Natural killer cell (primary cell): ENCODE data around the gene GABBR2. TPM values are rescaled to one million over a fixed set of nuclear protein-coding genes. Genes with fewer than 3 reads are reported as not detected.

Experiments used
- ATAC-seq, 3 donors: fragments of 150-1000 bp in 2 of 3; fragments of 200-7000 bp in 1 of 3; cut with Tn5 transposase; 1 replicate in 1 of 3; 2 replicates in 2 of 3; pipeline ENCODE4 v1.10.0; 2021; ENCODE audit warnings: mild to moderate bottlenecking in 2 of 3, moderate library complexity in 2 of 3
- DNase-seq, 2 donors: peaks; one replicate each; pipeline versions ENCODE4 v3.0.0 to v3.0.0-alpha.2; 2013 to 2021; ENCODE audit warnings: mixed read lengths in 1 of 2
- H3K27ac ChIP-seq: one replicate; pipeline ENCODE4 v1.5.1; 2013; ENCODE audit warnings: mild to moderate bottlenecking, low read length
- H3K27me3 ChIP-seq: one replicate; pipeline ENCODE4 v1.6.1; 2013; ENCODE audit warnings: low read length; ENCODE audit not compliant: control insufficient read depth, insufficient read depth
- H3K36me3 ChIP-seq: one replicate; pipeline ENCODE4 v1.6.1; 2013; ENCODE audit warnings: low read length; ENCODE audit not compliant: control insufficient read depth, insufficient read depth
- H3K4me1 ChIP-seq: one replicate; pipeline ENCODE4 v1.6.1; 2013; ENCODE audit warnings: low read length; ENCODE audit not compliant: control insufficient read depth, insufficient read depth
- H3K4me3 ChIP-seq: one replicate; pipeline ENCODE4 v1.5.1; 2013; ENCODE audit warnings: low read length
- H3K9me3 ChIP-seq: one replicate; pipeline ENCODE4 v1.6.1; 2013; ENCODE audit warnings: low read length; ENCODE audit not compliant: control insufficient read depth, insufficient read depth
- H3K27ac Mint-ChIP-seq, 2 donors: one replicate each; pipeline ENCODE4 v1.8.0; 2022; ENCODE audit warnings: mild to moderate bottlenecking in 2 of 2, mixed read lengths in 2 of 2, moderate library complexity in 1 of 2
- H3K27me3 Mint-ChIP-seq, 2 donors: one replicate each; pipeline ENCODE4 v1.8.0; 2022; ENCODE audit warnings: low read depth in 2 of 2, mixed read lengths in 2 of 2
- H3K36me3 Mint-ChIP-seq: one replicate; pipeline ENCODE4 v1.8.0; 2022; ENCODE audit warnings: mixed read lengths
- H3K4me1 Mint-ChIP-seq, 2 donors: one replicate each; pipeline ENCODE4 v1.8.0; 2022; ENCODE audit warnings: mixed read lengths in 2 of 2
- H3K4me3 Mint-ChIP-seq: one replicate; pipeline ENCODE4 v1.8.0; 2022; ENCODE audit warnings: mild to moderate bottlenecking, moderate library complexity, mixed read lengths
- H3K9me3 Mint-ChIP-seq, 2 donors: one replicate each; pipeline ENCODE4 v1.8.0; 2022; ENCODE audit warnings: mixed read lengths in 2 of 2
- CTCF ChIP-seq: fragments of 200-600 bp; IDR thresholded peaks from one replicate; pipeline ENCODE4 v1.8.0; 2022; ENCODE audit warnings: antibody characterized with exemption
- WGBS: methylation state at CpG from one replicate; pipeline ENCODE4 v1.1.7; 2013; ENCODE audit warnings: missing lambda C conversion rate; ENCODE audit not compliant: insufficient coverage; 5-methylcytosine and 5-hydroxymethylcytosine counted together
- intact Hi-C: fragments of 100-400 bp; cut with micrococcal nuclease; formaldehyde crosslinking; loops from one replicate; pipeline ENCODE4 v1.14.2; 2022
- total RNA-seq, 4 donors: library from RNA; stranded (reverse); fragments of 120-200 nt in 1 of 4; gene quantifications; one replicate each; pipeline versions ENCODE4 v1.2.3 to v1.2.4, GENCODE V29; 2013 to 2022

The GABBR2 gene
- total RNA-seq, 3 donors from 2014 or later (not counting 1 experiment from before 2014, with no cell fraction given) = not detected

GRCh38 chr9:98370300-98370975, 338.3 kb downstream of the GABBR2 start:
- TF ChIP-seq CTCF = no peak
- Mint-ChIP-seq H3K36me3 (peaks cover 1% of the 10 kb centered on the region), H3K9me3 (peaks cover 2 to 6% of the 10 kb centered on the region in 2 donors), H3K27me3 (peaks cover 6% of the 10 kb centered on the region in 2 donors), H3K4me1 (no peaks in the 10 kb centered on the region), H3K27ac (no peak overlapping the region), H3K4me3 (no peak overlapping the region)
- DNase-seq (no peak), ATAC-seq (no peak)
- H3K36me3 ChIP-seq = no peaks in the 10 kb centered on the region
- peaks cover 2% of the 10 kb centered on the region for H3K4me1 ChIP-seq
- no peak overlapping the region for H3K4me3 ChIP-seq
- 95% methylated on average over 7 of the region's 9 CpGs for WGBS
- H3K9me3 ChIP-seq = peaks cover 5% of the 10 kb centered on the region
- H3K27me3 ChIP-seq = no peaks in the 10 kb centered on the region
- intact Hi-C loops = no loop called here
- no peak overlapping the region for H3K27ac ChIP-seq

DNA sequence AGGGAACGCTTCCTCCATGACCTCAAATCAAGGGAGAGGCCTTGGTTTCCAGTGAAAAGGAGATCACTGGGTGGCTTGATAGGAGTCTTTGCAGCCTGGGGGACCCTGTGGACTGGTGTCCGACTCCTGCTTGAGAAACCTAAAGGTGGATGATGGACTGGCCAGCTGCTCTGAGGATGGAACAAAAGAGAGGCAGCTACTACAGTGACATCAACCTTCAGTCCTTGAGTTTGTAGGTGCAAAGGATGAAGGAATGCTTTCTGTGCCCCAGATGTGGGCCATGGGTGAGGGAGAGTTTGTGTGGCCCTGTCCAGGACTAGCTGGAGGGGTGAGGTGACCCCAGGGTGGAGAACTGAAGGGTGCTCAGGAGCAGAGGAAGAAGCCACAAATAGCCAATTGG, 338.8 kb downstream of the GABBR2 start:
- DNase-seq (no peak), ATAC-seq (no peak)
- no peak overlapping the region for H3K27ac Mint-ChIP-seq
- H3K4me3 Mint-ChIP-seq = no peak overlapping the region
- H3K4me1 ChIP-seq = no peaks in the 10 kb centered on the region
- peaks cover 6 to 10% of the 10 kb centered on the region in 2 donors for H3K9me3 Mint-ChIP-seq
- TF ChIP-seq CTCF = no peak
- H3K36me3 Mint-ChIP-seq = peaks cover 7% of the 10 kb centered on the region
- intact Hi-C loops = no loop called here
- H3K4me3 ChIP-seq = no peak overlapping the region
- peaks cover 10% of the 10 kb centered on the region for H3K9me3 ChIP-seq
- H3K27me3 ChIP-seq = no peaks in the 10 kb centered on the region
- no peaks in the 10 kb centered on the region for H3K36me3 ChIP-seq
- no peaks in the 10 kb centered on the region for H3K4me1 Mint-ChIP-seq
- no peak overlapping the region for H3K27ac ChIP-seq
- WGBS = 91% methylated on average over 2 of the region's 2 CpGs
- peaks cover 6% of the 10 kb centered on the region in 2 donors for H3K27me3 Mint-ChIP-seq

GRCh38 chr9:98369471-98369870, 339.3 kb downstream of the GABBR2 start:
- TF ChIP-seq CTCF = no peak
- no peaks in the 10 kb centered on the region for H3K4me1 ChIP-seq
- peaks cover 6 to 10% of the 10 kb centered on the region in 2 donors for H3K9me3 Mint-ChIP-seq
- H3K4me3 Mint-ChIP-seq = no peak overlapping the region
- no peak overlapping the region for H3K27ac ChIP-seq
- peaks cover 6% of the 10 kb centered on the region in 2 donors for H3K27me3 Mint-ChIP-seq
- intact Hi-C loops = no loop called here
- H3K36me3 ChIP-seq = no peaks in the 10 kb centered on the region
- DNase-seq = no peak
- ATAC-seq = no peak
- H3K27ac Mint-ChIP-seq = no peak overlapping the region
- no peaks in the 10 kb centered on the region for H3K27me3 ChIP-seq
- peaks cover 9% of the 10 kb centered on the region for H3K36me3 Mint-ChIP-seq
- peaks cover 14% of the 10 kb centered on the region for H3K9me3 ChIP-seq
- H3K4me3 ChIP-seq = no peak overlapping the region
- H3K4me1 Mint-ChIP-seq = no peaks in the 10 kb centered on the region
- WGBS = 85% methylated on average over 2 of the region's 2 CpGs

GRCh38 chr9:98369066-98369425, 339.7 kb downstream of the GABBR2 start:
- no peak overlapping the region for H3K4me3 Mint-ChIP-seq
- no peaks in the 10 kb centered on the region for H3K4me1 ChIP-seq
- no peak overlapping the region for H3K4me3 ChIP-seq
- H3K9me3 Mint-ChIP-seq = peaks cover 6 to 10% of the 10 kb centered on the region in 2 donors
- 90% methylated on average over 6 of the region's 6 CpGs for WGBS
- DNase-seq (no peak), ATAC-seq (no peak)
- no peak for TF ChIP-seq CTCF
- peaks cover 15% of the 10 kb centered on the region for H3K9me3 ChIP-seq
- intact Hi-C loops = no loop called here
- peaks cover 6% of the 10 kb centered on the region in 2 donors for H3K27me3 Mint-ChIP-seq
- no peak overlapping the region for H3K27ac ChIP-seq
- H3K27me3 ChIP-seq = no peaks in the 10 kb centered on the region
- no peaks in the 10 kb centered on the region for H3K36me3 ChIP-seq
- H3K27ac Mint-ChIP-seq = no peak overlapping the region
- no peaks in the 10 kb centered on the region for H3K4me1 Mint-ChIP-seq
- H3K36me3 Mint-ChIP-seq = peaks cover 9% of the 10 kb centered on the region
